ENCODE data around the gene SERPINB6. TPM values are rescaled to one million over a fixed set of nuclear protein-coding genes. Genes with fewer than 3 reads are reported as not detected.

Gene SERPINB6
- total and polyA plus RNA-seq, 9 of the 15 experiments (the other 6 are each of a cell fraction or from before 2014, with no cell fraction given) = 86.6 to 211 (median 143) TPM

DNA sequence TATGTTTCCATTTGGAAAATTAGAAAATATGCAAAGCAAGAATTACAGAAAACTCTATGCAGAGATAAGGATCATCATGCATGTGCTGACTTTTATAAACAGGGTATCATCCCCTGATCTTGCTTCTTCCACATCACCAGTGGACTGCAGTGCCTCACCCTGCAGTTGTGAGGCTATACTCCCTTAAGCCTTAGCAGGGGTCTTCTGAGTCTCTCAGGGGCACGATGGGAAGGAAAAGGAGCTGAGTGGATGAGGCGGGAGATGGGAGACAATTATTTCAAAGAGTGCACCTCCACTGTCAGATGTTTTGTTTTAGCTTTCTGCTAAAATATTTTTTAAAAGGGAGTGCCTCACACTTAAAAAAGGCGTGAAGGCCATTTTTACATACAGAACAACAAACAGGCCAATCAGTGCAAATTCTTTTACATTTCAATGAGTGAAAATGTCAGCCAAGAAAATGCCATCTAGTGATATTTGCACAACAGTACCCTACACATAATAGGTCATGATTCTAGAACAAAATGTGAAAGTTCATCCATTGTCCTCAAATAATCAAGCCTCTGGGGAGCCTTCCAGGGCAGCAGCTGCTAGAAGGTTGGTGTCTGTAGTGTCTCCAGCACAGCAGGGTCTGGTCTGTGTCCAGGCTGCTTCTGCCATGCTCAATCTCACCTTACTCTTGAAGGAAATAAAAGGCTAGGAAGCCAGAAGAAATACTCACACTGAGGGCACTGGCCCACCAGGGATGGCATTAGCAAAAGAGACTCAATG, 55.0 kb downstream of the SERPINB6 start:
- FAIRE-seq = no peak
- no peaks in the 10 kb centered on the region for H3K27me3 ChIP-seq (ENCODE audit: control insufficient read depth in 2 of 2, insufficient read depth in 2 of 2, low read length in 2 of 2)
- no peaks in the 10 kb centered on the region for H3K9me1 ChIP-seq (ENCODE audit: control insufficient read depth, insufficient read depth, low read length)
- CTCF ChIA-PET (ENCODE audit: low intra/inter-chr PET ratio) = interaction anchor here (0.9 kb wide), 1 partner anchor 16 kb away, joined by 3 read pairs; no protein-coding TSS in a partner anchor
- H3K27ac ChIP-seq (ENCODE audit: extremely low read depth, low read depth, low read length) = no peak overlapping the region
- intact Hi-C loops (cut with micrococcal nuclease) (no loop called here), in situ Hi-C loops (cut with MboI) (no loop called here)
- H3K4me1 ChIP-seq (replicated peaks in 1 of 2; ENCODE audit: control insufficient read depth in 2 of 2, insufficient read depth in 2 of 2, low read length in 2 of 2) = peaks cover 13 to 14% of the 10 kb centered on the region in 2 experiments; a peak in 3 of 5 replicates
- no peak overlapping the region for H3K9ac ChIP-seq (ENCODE audit: insufficient read depth in 1 of 2, low read depth in 2 of 2, low read length in 2 of 2)
- POLR2A ChIA-PET = interaction anchor here (2.0 kb wide), 2 partner anchors 13 kb away, joined by 6 to 7 read pairs; partner anchors contain the start of gene SERPINB9
- no peaks in the 10 kb centered on the region for H4K20me1 ChIP-seq (replicated peaks; ENCODE audit: control insufficient read depth, insufficient read depth, low read length)
- no peaks in the 10 kb centered on the region for H3K9me3 ChIP-seq (replicated peaks; ENCODE audit: control insufficient read depth, insufficient read depth, low read depth, low read length)
- no peak for DNase-seq (ENCODE audit: extremely low read depth in 1 of 4, low spot score in 3 of 4)
- H3K79me2 ChIP-seq (ENCODE audit: control insufficient read depth, insufficient read depth, low read length) = no peaks in the 10 kb centered on the region
- WGBS (ENCODE audit: insufficient coverage, low coverage, missing lambda C conversion rate) = 50% methylated on average over 3 of the region's 3 CpGs
- BruUV-seq (replicated peaks) = no TSS peak
- no peaks in the 10 kb centered on the region for H3K36me3 ChIP-seq (ENCODE audit: control insufficient read depth, insufficient read depth, low read length)
- H2AFZ ChIP-seq (ENCODE audit: low read depth, low read length) = 0 out of 2 replicates have a peak overlapping the region, but pooled peaks have one; percentile 28
- H3K4me3 ChIP-seq = no peak overlapping the region
- no peak for ATAC-seq
- TF ChIP-seq EHMT2 (IDR thresholded peaks at IDR 0.05) (no peak), LARP7 (IDR thresholded peaks at IDR 0.05) (no peak), POLR2H (tag; IDR thresholded peaks at IDR 0.05; ENCODE audit: low read depth) (no peak), ESRRB (CRISPR knock-in tag; IDR thresholded peaks at IDR 0.05; ENCODE audit: borderline replicate concordance) (no peak), KDM4B (IDR thresholded peaks at IDR 0.05; ENCODE audit: borderline replicate concordance in 2 of 2, low read depth in 1 of 2) (no peak), ZNF445 (CRISPR knock-in tag; IDR thresholded peaks at IDR 0.05; ENCODE audit: low read depth) (no peak), ZNF146 (CRISPR knock-in tag; IDR thresholded peaks at IDR 0.05; ENCODE audit: unreplicated experiment) (no peak), MXI1 (IDR thresholded peaks at IDR 0.05; ENCODE audit: low read depth, low read length) (no peak), WHSC1 (IDR thresholded peaks at IDR 0.05; ENCODE audit: low read length) (no peak)
- H3K4me2 ChIP-seq (ENCODE audit: insufficient read depth, low read length) = no peak overlapping the region

All from K562 (cell line).